ENCODE data around the gene TMEM100. TPM values are rescaled to one million over a fixed set of nuclear protein-coding genes. Genes with fewer than 3 reads are reported as not detected.

The TMEM100 gene
- total RNA-seq, 1 experiment from 2014 or later, result not detected

DNA sequence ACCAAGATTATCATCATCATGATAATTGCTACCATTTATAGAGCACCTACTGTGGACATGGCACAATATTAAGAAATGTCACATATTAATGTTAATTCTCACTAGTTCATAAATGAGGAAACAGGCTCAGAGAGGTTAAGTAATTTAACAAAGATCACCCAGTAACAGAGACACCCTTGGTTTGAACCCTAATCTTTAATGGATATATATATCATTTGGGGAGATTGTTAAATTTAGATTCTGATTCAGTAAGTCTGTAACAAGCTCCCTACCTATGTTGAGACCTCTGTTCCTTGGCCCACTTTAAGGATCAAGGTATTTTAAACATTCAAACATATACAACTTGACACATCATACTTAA, 804 bp upstream of the TMEM100 start:
- Histone ChIP-seq H3K4me1 (replicated peaks; ENCODE audit: insufficient read depth) (no peaks in the 10 kb centered on the region), H3K9me3 (ENCODE audit: insufficient read depth, low read depth) (no peaks in the 10 kb centered on the region), H3K27me3 (ENCODE audit: insufficient read depth, low read depth) (peaks cover 58% of the 10 kb centered on the region), H4K20me1 (ENCODE audit: insufficient read depth) (no peaks in the 10 kb centered on the region), H3K79me2 (ENCODE audit: low read depth) (no peaks in the 10 kb centered on the region), H3K36me3 (ENCODE audit: low read depth) (no peaks in the 10 kb centered on the region), H3F3A (ENCODE audit: insufficient read depth, low read depth) (no peaks in the 10 kb centered on the region), H3K4me3 (no peak overlapping the region), H3K4me2 (no peak overlapping the region), H2AFZ (no peak overlapping the region), H3K27ac (no peak overlapping the region), H3K9me2 (ENCODE audit: insufficient read depth) (no peaks in the 10 kb centered on the region)
- TF ChIP-seq EZH2 (IDR thresholded peaks at IDR 0.05; ENCODE audit: low read depth), result no peak
- TF ChIP-seq CTCF (conservative IDR thresholded peaks at IDR 0.05), result no peak
- no peak for DNase-seq
- intact Hi-C loops (cut with micrococcal nuclease; ENCODE audit: unreplicated experiment), result no loop called here
- ChIA-PET POLR2A (ENCODE audit: unreplicated experiment) (no interaction called here), CTCF (no interaction called here)
- no TSS peak for BruUV-seq (replicated peaks)

- no peak overlapping the region for H3K4me2 ChIP-seq
- no peak overlapping the region for H3K27ac ChIP-seq
- DNase-seq, result no peak
- H3K4me1 ChIP-seq (replicated peaks; ENCODE audit: insufficient read depth), result no peaks in the 10 kb centered on the region
- H3K9me2 ChIP-seq (ENCODE audit: insufficient read depth), result no peaks in the 10 kb centered on the region
- no peaks in the 10 kb centered on the region for H3K36me3 ChIP-seq (ENCODE audit: low read depth)
- no peak overlapping the region for H3K4me3 ChIP-seq
- POLR2A ChIA-PET (ENCODE audit: unreplicated experiment), result interaction anchor here (0.6 kb wide), 1 partner anchor 87 kb away, joined by 20 read pairs; no protein-coding TSS in a partner anchor
- no peaks in the 10 kb centered on the region for H3K79me2 ChIP-seq (ENCODE audit: low read depth)
- H2AFZ ChIP-seq, result no peak overlapping the region
- no peaks in the 10 kb centered on the region for H3F3A ChIP-seq (ENCODE audit: insufficient read depth, low read depth)
- TF ChIP-seq EZH2 (IDR thresholded peaks at IDR 0.05; ENCODE audit: low read depth) (no peak), CTCF (conservative IDR thresholded peaks at IDR 0.05) (no peak)
- BruUV-seq (replicated peaks), result no TSS peak
- intact Hi-C loops (cut with micrococcal nuclease; ENCODE audit: unreplicated experiment), result no loop called here
- CTCF ChIA-PET, result interaction anchor here (0.6 kb wide), 1 partner anchor 29 kb away, joined by 4 read pairs; no protein-coding TSS in a partner anchor
- no peaks in the 10 kb centered on the region for H3K9me3 ChIP-seq (ENCODE audit: insufficient read depth, low read depth)
- H4K20me1 ChIP-seq (ENCODE audit: insufficient read depth), result no peaks in the 10 kb centered on the region
- H3K27me3 ChIP-seq (ENCODE audit: insufficient read depth, low read depth), result peaks cover 61% of the 10 kb centered on the region
Observed at GRCh38 chr17:55722016-55722736, 488 bp downstream of the TMEM100 start.

- Histone ChIP-seq H3K9me2 (ENCODE audit: insufficient read depth) (no peaks in the 10 kb centered on the region), H3K27me3 (ENCODE audit: insufficient read depth, low read depth) (peaks cover 61% of the 10 kb centered on the region), H3K36me3 (ENCODE audit: low read depth) (no peaks in the 10 kb centered on the region), H3K27ac (no peak overlapping the region), H3F3A (ENCODE audit: insufficient read depth, low read depth) (no peaks in the 10 kb centered on the region), H3K4me1 (replicated peaks; ENCODE audit: insufficient read depth) (no peaks in the 10 kb centered on the region), H3K4me3 (no peak overlapping the region), H4K20me1 (ENCODE audit: insufficient read depth) (no peaks in the 10 kb centered on the region), H3K9me3 (ENCODE audit: insufficient read depth, low read depth) (no peaks in the 10 kb centered on the region), H3K79me2 (ENCODE audit: low read depth) (no peaks in the 10 kb centered on the region), H2AFZ (no peak overlapping the region), H3K4me2 (no peak overlapping the region)
- no peak for DNase-seq
- intact Hi-C loops (cut with micrococcal nuclease; ENCODE audit: unreplicated experiment), result no loop called here
- CTCF ChIA-PET, result interaction anchor here (0.6 kb wide), 2 partner anchors 24 to 119 kb away, joined by 5 to 6 read pairs; no protein-coding TSS in a partner anchor
- POLR2A ChIA-PET (ENCODE audit: unreplicated experiment), result no interaction called here
- TF ChIP-seq CTCF (conservative IDR thresholded peaks at IDR 0.05) (no peak), EZH2 (IDR thresholded peaks at IDR 0.05; ENCODE audit: low read depth) (no peak)
- no TSS peak for BruUV-seq (replicated peaks)
Observed at GRCh38 chr17:55720919-55721836, 1.5 kb downstream of the TMEM100 start.
